ENCODE data around the gene SRRM2. TPM values are rescaled to one million over a fixed set of nuclear protein-coding genes. Genes with fewer than 3 reads are reported as not detected.
A peak's percentile ranks its signal among the peaks of the same experiment; 100 is the strongest.

The SRRM2 gene
- polyA plus RNA-seq, 3 donors = 19.0 to 1,186 (median 31.8) TPM

GRCh38 chr16:2756288-2757015 is 4.0 kb downstream of the SRRM2 start:
- no peaks in the 10 kb centered on the region for H3K27me3 ChIP-seq (ENCODE audit: control insufficient read depth in 2 of 2, insufficient read depth in 2 of 2, low read length in 2 of 2)
- peaks cover 86% of the 10 kb centered on the region for H4K20me1 ChIP-seq (ENCODE audit: insufficient read depth, low read length)
- no peak overlapping the region for H3K9ac ChIP-seq (ENCODE audit: insufficient read depth, low read length, poor library complexity, severe bottlenecking)
- peaks cover 52 to 58% of the 10 kb centered on the region in 2 donors for H3K36me3 ChIP-seq (replicated peaks in 1 of 2; ENCODE audit: control insufficient read depth in 1 of 2, insufficient read depth in 2 of 2, low read length in 2 of 2)
- H3K4me1 Mint-ChIP-seq = peaks cover 41% of the 10 kb centered on the region
- peaks cover 52 to 64% of the 10 kb centered on the region in 2 donors for H3K36me3 Mint-ChIP-seq
- peaks cover 0 to 4% of the 10 kb centered on the region in 2 donors for H3K9me3 ChIP-seq (replicated peaks in 1 of 2; ENCODE audit: control insufficient read depth in 1 of 2, insufficient read depth in 1 of 2, low read length in 2 of 2)
- no peak for DNase-seq
- H3K4me1 ChIP-seq (ENCODE audit: control insufficient read depth in 1 of 2, insufficient read depth in 2 of 2, low read length in 2 of 2) = peaks cover 30 to 31% of the 10 kb centered on the region in 2 donors
- peak overlapping the region in 4 of 7 donors; percentile 4 to 82 (median 53) for H3K27ac Mint-ChIP-seq
- intact Hi-C loops (cut with micrococcal nuclease) = no loop called here
- H3K27ac ChIP-seq (ENCODE audit: low read depth in 1 of 2, low read length in 2 of 2) = no peak overlapping the region
- H3K4me2 ChIP-seq (replicated peaks; ENCODE audit: extremely low read depth, low read length, poor library complexity, severe bottlenecking) = no peak overlapping the region
- no peak overlapping the region for H3K4me3 ChIP-seq (replicated peaks in 1 of 3; ENCODE audit: low read depth in 2 of 3, low read length in 3 of 3)
- no peak overlapping the region for H2AFZ ChIP-seq (ENCODE audit: insufficient read depth, low read depth, low read length, poor library complexity, severe bottlenecking)
- peaks cover 0 to 2% (median 0%) of the 10 kb centered on the region in 3 donors for H3K27me3 Mint-ChIP-seq (ENCODE audit: low read depth in 3 of 3)
- WGBS (ENCODE audit: insufficient coverage) = 90% methylated on average over 30 of the region's 30 CpGs
- no peak overlapping the region for H3K4me3 Mint-ChIP-seq
- H3K79me2 ChIP-seq (ENCODE audit: insufficient read depth, low read length) = peaks cover 92% of the 10 kb centered on the region
- TF ChIP-seq CTCF (IDR thresholded peaks at IDR 0.05) = no peak
- peaks cover 0 to 1% (median 0%) of the 10 kb centered on the region in 7 donors for H3K9me3 Mint-ChIP-seq

- Histone ChIP-seq H4K20me1 (ENCODE audit: insufficient read depth, low read length) (peaks cover 95% of the 10 kb centered on the region), H2AFZ (ENCODE audit: insufficient read depth, low read depth, low read length, poor library complexity, severe bottlenecking) (no peak overlapping the region), H3K36me3 (replicated peaks in 1 of 2; ENCODE audit: control insufficient read depth in 1 of 2, insufficient read depth in 2 of 2, low read length in 2 of 2) (peaks cover 61 to 67% of the 10 kb centered on the region in 2 donors), H3K4me1 (ENCODE audit: control insufficient read depth in 1 of 2, insufficient read depth in 2 of 2, low read length in 2 of 2) (peaks cover 23 to 25% of the 10 kb centered on the region in 2 donors), H3K27me3 (ENCODE audit: control insufficient read depth in 2 of 2, insufficient read depth in 2 of 2, low read length in 2 of 2) (no peaks in the 10 kb centered on the region), H3K79me2 (ENCODE audit: insufficient read depth, low read length) (peaks cover 95% of the 10 kb centered on the region), H3K27ac (ENCODE audit: low read depth in 1 of 2, low read length in 2 of 2) (no peak overlapping the region), H3K4me2 (replicated peaks; ENCODE audit: extremely low read depth, low read length, poor library complexity, severe bottlenecking) (no peak overlapping the region), H3K9ac (ENCODE audit: insufficient read depth, low read length, poor library complexity, severe bottlenecking) (no peak overlapping the region), H3K4me3 (replicated peaks in 1 of 3; ENCODE audit: low read depth in 2 of 3, low read length in 3 of 3) (no peak overlapping the region), H3K9me3 (replicated peaks in 1 of 2; ENCODE audit: control insufficient read depth in 1 of 2, insufficient read depth in 1 of 2, low read length in 2 of 2) (no peaks in the 10 kb centered on the region)
- H3K27ac Mint-ChIP-seq = peak overlapping the region in 4 of 7 donors; percentile 2 to 79 (median 22)
- 94% methylated on average over 10 of the region's 11 CpGs for WGBS (ENCODE audit: insufficient coverage)
- TF ChIP-seq CTCF (IDR thresholded peaks at IDR 0.05) = no peak
- H3K27me3 Mint-ChIP-seq (ENCODE audit: low read depth in 3 of 3) = peaks cover 0 to 2% (median 0%) of the 10 kb centered on the region in 3 donors
- peaks cover 36% of the 10 kb centered on the region for H3K4me1 Mint-ChIP-seq
- DNase-seq = no peak
- intact Hi-C loops (cut with micrococcal nuclease) = no loop called here
- no peak overlapping the region for H3K4me3 Mint-ChIP-seq
- no peaks in the 10 kb centered on the region for H3K9me3 Mint-ChIP-seq
- H3K36me3 Mint-ChIP-seq = peaks cover 61 to 71% of the 10 kb centered on the region in 2 donors
Measured at GRCh38 chr16:2757344-2757743, 4.9 kb downstream of the SRRM2 start.

All from CD14-positive monocyte (primary cell).